Vagina (tissue), 2 donors: Measurements from ENCODE around the gene ABCA13.

Source experiments
- CTCF ChIP-seq, 3 experiments: fragments of 450-650 bp in 2 of 3; fragments of 200-600 bp in 1 of 3; sonication (generic) in 1 of 3; IDR thresholded peaks; one replicate each; pipeline ENCODE4 v1.5.1; 2017 to 2019; ENCODE audit warnings: antibody characterized with exemption in 3 of 3, mild to moderate bottlenecking in 2 of 3, moderate library complexity in 2 of 3
- POLR2A ChIP-seq, 2 donors: fragments of 450-650 bp; IDR thresholded peaks; one replicate each; pipeline ENCODE4 v1.6.1; 2017; ENCODE audit warnings: antibody characterized with exemption in 2 of 2, mild to moderate bottlenecking in 2 of 2, moderate library complexity in 2 of 2
- POLR2AphosphoS5 ChIP-seq, 2 donors: sonication (generic); formaldehyde crosslinking; IDR thresholded peaks; one replicate each; pipeline ENCODE4 v1.9.0; 2017; ENCODE audit warnings: antibody characterized with exemption in 2 of 2, mild to moderate bottlenecking in 2 of 2, low read depth in 1 of 2; ENCODE audit not compliant: insufficient read depth in 1 of 2

GRCh38 chr7:48299580-48300169 lies 128.4 kb downstream of the ABCA13 start:
- no peak for TF ChIP-seq POLR2A (IDR thresholded peaks at IDR 0.05)
- peak in 2 of 3 experiments; percentile 32 to 37 for TF ChIP-seq CTCF (IDR thresholded peaks at IDR 0.05)
- no peak for TF ChIP-seq POLR2AphosphoS5 (IDR thresholded peaks at IDR 0.05; ENCODE audit: insufficient read depth in 1 of 2, low read depth in 1 of 2)
